ENCODE results near the gene TMEM89. TPM values are rescaled to one million over a fixed set of nuclear protein-coding genes. Genes with fewer than 3 reads are reported as not detected.

Gene TMEM89
- total RNA-seq, 2 donors from 2014 or later = 0.57 TPM; not detected in 1

GRCh38 chr3:48581621-48582481, 39.7 kb downstream of the TMEM89 start:
- Mint-ChIP-seq H3K4me3 (no peak overlapping the region), H3K27ac (no peak overlapping the region), H3K9me3 (no peaks in the 10 kb centered on the region), H3K4me1 (no peaks in the 10 kb centered on the region), H3K36me3 (ENCODE audit: low read depth) (peaks cover 3% of the 10 kb centered on the region), H3K27me3 (ENCODE audit: insufficient read depth) (no peaks in the 10 kb centered on the region)
- Histone ChIP-seq H3K27me3 (ENCODE audit: control insufficient read depth, insufficient read depth, low read length, poor library complexity, severe bottlenecking) (no peaks in the 10 kb centered on the region), H3K36me3 (ENCODE audit: control insufficient read depth, insufficient read depth, low read length) (no peaks in the 10 kb centered on the region), H3K9me3 (ENCODE audit: control insufficient read depth, low read length) (no peaks in the 10 kb centered on the region), H3K4me3 (ENCODE audit: low read length) (no peak overlapping the region), H3K9ac (ENCODE audit: extremely low read depth, low read length, poor library complexity, severe bottlenecking) (no peak overlapping the region), H3K27ac (ENCODE audit: low read depth, low read length) (no peak overlapping the region), H3K4me1 (ENCODE audit: control insufficient read depth, insufficient read depth, low read length) (no peaks in the 10 kb centered on the region)
- DNase-seq = no peak
- TF ChIP-seq CTCF (conservative IDR thresholded peaks at IDR 0.05) = no peak
- 90 to 93% methylated on average over 6 to 14 of the region's 14 CpGs for WGBS, 2 experiments (ENCODE audit: insufficient coverage in 1 of 2, insufficient read length in 1 of 2)

DNA sequence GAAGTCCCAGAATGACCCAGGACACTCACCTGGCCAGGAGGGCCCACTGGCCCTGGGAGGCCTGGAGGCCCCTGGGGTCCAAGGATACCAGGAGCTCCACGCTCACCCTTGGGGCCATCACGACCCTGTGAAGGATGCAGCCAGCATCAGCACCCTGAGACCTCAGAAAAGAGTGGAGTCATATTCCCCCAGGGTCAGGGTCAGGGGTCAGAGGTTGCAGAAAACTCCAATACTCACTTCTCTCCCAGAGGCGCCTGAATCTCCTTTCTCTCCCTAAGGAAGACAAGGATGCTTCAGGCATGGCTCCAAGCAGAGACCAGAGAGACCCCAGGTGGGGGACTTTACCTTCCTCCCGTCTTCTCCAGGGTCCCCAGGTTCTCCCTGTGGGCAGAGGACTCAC, 44.9 kb downstream of the TMEM89 start:
- Mint-ChIP-seq H3K4me3 (no peak overlapping the region), H3K27me3 (ENCODE audit: insufficient read depth) (no peaks in the 10 kb centered on the region), H3K36me3 (ENCODE audit: low read depth) (peaks cover 3% of the 10 kb centered on the region), H3K4me1 (no peaks in the 10 kb centered on the region), H3K27ac (no peak overlapping the region), H3K9me3 (no peaks in the 10 kb centered on the region)
- no peak for DNase-seq
- WGBS, 2 experiments (ENCODE audit: insufficient coverage in 1 of 2, insufficient read length in 1 of 2) = 94 to 100% methylated on average over 2 to 4 of the region's 4 CpGs
- H3K4me3 ChIP-seq (ENCODE audit: low read length) = no peak overlapping the region
- no peak for TF ChIP-seq CTCF (conservative IDR thresholded peaks at IDR 0.05)
- no peaks in the 10 kb centered on the region for H3K27me3 ChIP-seq (ENCODE audit: control insufficient read depth, insufficient read depth, low read length, poor library complexity, severe bottlenecking)
- H3K4me1 ChIP-seq (ENCODE audit: control insufficient read depth, insufficient read depth, low read length) = no peaks in the 10 kb centered on the region
- H3K36me3 ChIP-seq (ENCODE audit: control insufficient read depth, insufficient read depth, low read length) = no peaks in the 10 kb centered on the region
- H3K27ac ChIP-seq (ENCODE audit: low read depth, low read length) = no peak overlapping the region
- H3K9me3 ChIP-seq (ENCODE audit: control insufficient read depth, low read length) = no peaks in the 10 kb centered on the region
- no peak overlapping the region for H3K9ac ChIP-seq (ENCODE audit: extremely low read depth, low read length, poor library complexity, severe bottlenecking)

GRCh38 chr3:48575366-48575765, 46.2 kb downstream of the TMEM89 start:
- no peak overlapping the region for H3K27ac ChIP-seq (ENCODE audit: low read depth, low read length)
- no peaks in the 10 kb centered on the region for H3K4me1 ChIP-seq (ENCODE audit: control insufficient read depth, insufficient read depth, low read length)
- H3K9me3 ChIP-seq (ENCODE audit: control insufficient read depth, low read length) = no peaks in the 10 kb centered on the region
- WGBS, 2 experiments (ENCODE audit: insufficient coverage in 1 of 2, insufficient read length in 1 of 2) = 91 to 100% methylated on average over 4 to 17 of the region's 17 CpGs
- TF ChIP-seq CTCF (conservative IDR thresholded peaks at IDR 0.05) = no peak
- no peak for DNase-seq
- no peaks in the 10 kb centered on the region for H3K36me3 ChIP-seq (ENCODE audit: control insufficient read depth, insufficient read depth, low read length)
- no peak overlapping the region for H3K4me3 ChIP-seq (ENCODE audit: low read length)
- H3K36me3 Mint-ChIP-seq (ENCODE audit: low read depth) = peaks cover 3% of the 10 kb centered on the region
- no peak overlapping the region for H3K9ac ChIP-seq (ENCODE audit: extremely low read depth, low read length, poor library complexity, severe bottlenecking)
- no peak overlapping the region for H3K27ac Mint-ChIP-seq
- no peaks in the 10 kb centered on the region for H3K4me1 Mint-ChIP-seq
- no peak overlapping the region for H3K4me3 Mint-ChIP-seq
- no peaks in the 10 kb centered on the region for H3K27me3 Mint-ChIP-seq (ENCODE audit: insufficient read depth)
- H3K27me3 ChIP-seq (ENCODE audit: control insufficient read depth, insufficient read depth, low read length, poor library complexity, severe bottlenecking) = no peaks in the 10 kb centered on the region
- H3K9me3 Mint-ChIP-seq = no peaks in the 10 kb centered on the region

Data from endodermal cell (in vitro differentiated cells).